Activated T-cell treated with anti-CD3 and anti-CD28 coated beads for 1 hour (primary cell): ENCODE data around the gene CFAP61.
"Not testable (repeated sequence)": the region's sequence is repeated elsewhere in the genome, so short reads cannot be mapped to it uniquely, and the experiment has no call there.

Experiments used
- DNase-seq: peaks from one replicate; pipeline ENCODE4 v3.0.0-alpha.2; 2020; ENCODE audit warnings: low read depth

CFAP61 gene

GRCh38 chr20:20052074-20052970, at the start of gene CFAP61, which contains the start of gene CRNKL1:
TSS of gene CFAP61 (plus strand) at chr20:20052532. CDS start at chr20:20056654, 4,122 bp downstream.
TSS of gene CRNKL1 (minus strand) at chr20:20052466. CDS start at chr20:20052342, 124 bp downstream.
- peak; percentile 92 for DNase-seq

- DNase-seq: no peak
Observed at GRCh38 chr20:20003031-20003954, 49.0 kb upstream of the CFAP61 start.

GRCh38 chr20:20003955-20004322, 48.4 kb upstream of the CFAP61 start:
- DNase-seq: not testable (repeated sequence)

- DNase-seq: no peak
Observed at GRCh38 chr20:20005342-20005741, 47.0 kb upstream of the CFAP61 start.

GRCh38 chr20:20009784-20010253, 42.5 kb upstream of the CFAP61 start:
- no peak for DNase-seq

GRCh38 chr20:20010639-20011500, 41.5 kb upstream of the CFAP61 start:
- no peak for DNase-seq

GRCh38 chr20:20012541-20012940, 39.8 kb upstream of the CFAP61 start:
- DNase-seq: no peak

- no peak for DNase-seq
Observed at GRCh38 chr20:20014659-20015058, 37.7 kb upstream of the CFAP61 start.

- peak; percentile 83 for DNase-seq
Observed at GRCh38 chr20:20017001-20017843, 35.1 kb upstream of the CFAP61 start, which contains the start of gene NAA20. TSS of gene NAA20 (plus strand) at chr20:20017362. CDS start at chr20:20017397, 35 bp downstream.

GRCh38 chr20:20017844-20018185, 34.5 kb upstream of the CFAP61 start:
- no peak for DNase-seq

- no peak for DNase-seq
Observed at GRCh38 chr20:20018366-20018765, 34.0 kb upstream of the CFAP61 start.

GRCh38 chr20:20019123-20019522, 33.2 kb upstream of the CFAP61 start:
- DNase-seq: no peak

- no peak for DNase-seq
Observed at GRCh38 chr20:20020908-20021307, 31.4 kb upstream of the CFAP61 start.

- no peak for DNase-seq
Observed at GRCh38 chr20:20021835-20022234, 30.5 kb upstream of the CFAP61 start.

- no peak for DNase-seq
Observed at GRCh38 chr20:20022498-20022897, 29.8 kb upstream of the CFAP61 start.

- DNase-seq: no peak
Observed at GRCh38 chr20:20023395-20023794, 28.9 kb upstream of the CFAP61 start.

GRCh38 chr20:20024942-20025341, 27.4 kb upstream of the CFAP61 start:
- no peak for DNase-seq

GRCh38 chr20:20027284-20027683, 25.0 kb upstream of the CFAP61 start:
- DNase-seq: no peak

GRCh38 chr20:20031790-20032189, 20.5 kb upstream of the CFAP61 start:
- DNase-seq: no peak

- DNase-seq: no peak
Observed at GRCh38 chr20:20034486-20034885, 17.8 kb upstream of the CFAP61 start.

- DNase-seq: no peak
Observed at GRCh38 chr20:20036756-20037155, 15.6 kb upstream of the CFAP61 start.
